ENCODE results near the gene DRG2.

DRG2 gene

DNA sequence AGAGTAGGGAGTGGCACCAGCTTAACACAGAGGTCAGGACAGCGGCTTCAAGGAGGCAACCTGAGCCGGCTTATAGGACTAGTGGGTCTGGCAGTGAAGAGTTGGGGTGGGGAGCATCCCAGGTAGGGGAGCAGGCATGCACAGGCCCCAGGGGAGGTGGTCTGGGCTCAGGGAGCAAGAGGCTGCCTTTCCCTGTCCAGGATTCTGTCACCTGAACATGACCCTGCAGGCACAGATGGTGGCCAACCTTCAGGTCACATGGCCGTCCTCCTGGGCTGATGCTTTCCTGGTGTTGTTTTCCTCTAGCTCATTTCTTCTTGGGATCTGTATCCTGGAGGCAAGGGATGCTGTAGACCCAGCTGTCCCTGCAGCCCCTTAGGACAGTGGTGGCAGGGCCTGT lies 17.3 kb downstream of the DRG2 start:
- in situ Hi-C loops (cut with MboI; ENCODE audit: low pct_unique_long_range_greater_than_20kb, low sequenced_read_pairs, unreplicated experiment) = no loop called here
- no peak for DNase-seq (ENCODE audit: low spot score)
- TF ChIP-seq, protein P1, sequence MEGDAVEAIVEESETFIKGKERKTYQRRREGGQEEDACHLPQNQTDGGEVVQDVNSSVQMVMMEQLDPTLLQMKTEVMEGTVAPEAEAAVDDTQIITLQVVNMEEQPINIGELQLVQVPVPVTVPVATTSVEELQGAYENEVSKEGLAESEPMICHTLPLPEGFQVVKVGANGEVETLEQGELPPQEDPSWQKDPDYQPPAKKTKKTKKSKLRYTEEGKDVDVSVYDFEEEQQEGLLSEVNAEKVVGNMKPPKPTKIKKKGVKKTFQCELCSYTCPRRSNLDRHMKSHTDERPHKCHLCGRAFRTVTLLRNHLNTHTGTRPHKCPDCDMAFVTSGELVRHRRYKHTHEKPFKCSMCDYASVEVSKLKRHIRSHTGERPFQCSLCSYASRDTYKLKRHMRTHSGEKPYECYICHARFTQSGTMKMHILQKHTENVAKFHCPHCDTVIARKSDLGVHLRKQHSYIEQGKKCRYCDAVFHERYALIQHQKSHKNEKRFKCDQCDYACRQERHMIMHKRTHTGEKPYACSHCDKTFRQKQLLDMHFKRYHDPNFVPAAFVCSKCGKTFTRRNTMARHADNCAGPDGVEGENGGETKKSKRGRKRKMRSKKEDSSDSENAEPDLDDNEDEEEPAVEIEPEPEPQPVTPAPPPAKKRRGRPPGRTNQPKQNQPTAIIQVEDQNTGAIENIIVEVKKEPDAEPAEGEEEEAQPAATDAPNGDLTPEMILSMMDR (IDR thresholded peaks at IDR 0.05; ENCODE audit: extremely low read depth, insufficient read depth, missing control alignments) = no peak

DNA sequence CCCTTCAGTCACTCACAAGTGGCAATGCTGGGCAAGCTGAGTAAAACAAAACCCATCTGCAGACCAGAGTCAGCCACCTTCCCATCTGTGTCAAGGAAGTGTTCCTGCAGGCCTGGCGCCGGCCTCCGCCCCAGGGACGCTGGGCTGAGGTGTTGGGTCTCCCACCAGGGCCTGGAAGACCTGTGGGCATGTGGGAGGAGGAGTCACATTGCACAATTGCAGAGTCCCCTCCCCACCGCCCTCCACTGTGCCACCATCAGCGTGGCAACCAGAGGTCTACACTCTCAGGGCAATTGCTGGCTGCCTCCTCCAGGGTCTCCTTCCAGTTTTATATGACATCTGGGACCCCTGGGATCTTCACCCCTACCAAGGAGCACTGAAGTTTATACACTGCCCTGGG lies 17.8 kb downstream of the DRG2 start:
- DNase-seq (ENCODE audit: low spot score) = no peak
- TF ChIP-seq, protein P1 (IDR thresholded peaks at IDR 0.05; ENCODE audit: extremely low read depth, insufficient read depth, missing control alignments) = no peak
- in situ Hi-C loops (cut with MboI; ENCODE audit: low pct_unique_long_range_greater_than_20kb, low sequenced_read_pairs, unreplicated experiment) = no loop called here

DNA sequence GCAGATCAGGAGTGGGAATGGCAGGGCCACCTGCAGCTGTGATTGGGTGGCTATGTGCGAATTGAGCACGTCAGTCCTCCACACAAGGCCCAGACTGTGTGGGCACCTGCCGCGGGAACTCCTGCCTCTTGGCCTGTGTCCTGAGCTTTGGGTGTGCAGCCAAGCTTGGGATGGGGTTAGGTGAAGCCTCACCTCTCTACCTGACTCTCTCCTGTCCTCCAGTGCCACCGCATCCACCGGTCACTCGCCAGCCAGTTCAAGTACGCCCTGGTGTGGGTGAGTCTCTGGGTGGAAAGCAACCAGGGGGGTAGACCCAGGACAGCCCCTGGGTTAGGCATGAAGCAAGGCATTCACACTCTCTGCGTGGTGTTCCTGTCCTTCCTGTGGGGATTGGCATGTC lies 18.5 kb downstream of the DRG2 start:
- DNase-seq (ENCODE audit: low spot score) = no peak
- in situ Hi-C loops (cut with MboI; ENCODE audit: low pct_unique_long_range_greater_than_20kb, low sequenced_read_pairs, unreplicated experiment) = no loop called here
- TF ChIP-seq, protein P1 (IDR thresholded peaks at IDR 0.05; ENCODE audit: extremely low read depth, insufficient read depth, missing control alignments) = no peak

DNA sequence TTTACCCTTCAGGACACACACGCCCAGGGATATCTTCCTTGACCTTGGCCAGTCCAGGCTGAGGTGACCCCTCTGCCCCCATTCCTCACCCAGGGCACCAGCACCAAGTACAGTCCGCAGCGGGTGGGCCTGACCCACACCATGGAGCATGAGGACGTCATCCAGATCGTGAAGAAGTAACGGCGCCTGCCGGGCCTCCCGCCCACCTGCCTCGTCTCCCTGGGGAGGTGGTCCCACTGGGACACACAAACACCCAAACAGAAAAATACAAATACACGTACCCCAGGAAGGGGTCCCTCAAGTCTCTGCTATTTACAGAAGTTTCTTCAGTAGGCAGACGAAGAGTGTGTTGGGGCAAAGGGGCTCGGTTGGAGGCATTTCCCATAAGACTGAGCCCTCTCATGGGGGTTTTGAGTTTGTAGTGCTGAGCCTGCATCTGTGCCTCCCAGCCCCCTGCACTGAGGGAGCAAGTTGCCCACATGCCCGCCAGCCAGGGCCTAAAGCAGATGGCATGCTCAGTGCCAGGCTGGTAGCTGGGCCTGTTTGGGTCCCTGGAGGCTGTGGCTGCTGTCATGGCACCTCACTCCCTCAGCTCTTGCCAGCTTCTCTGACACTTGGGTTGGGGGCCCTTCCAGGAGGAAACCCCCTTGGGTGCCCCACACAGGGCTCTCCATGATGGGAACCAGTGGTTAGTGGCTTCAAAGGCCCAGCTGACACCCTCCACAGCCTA lies 19.5 kb downstream of the DRG2 start:
- no peak for DNase-seq (ENCODE audit: low spot score)
- in situ Hi-C loops (cut with MboI; ENCODE audit: low pct_unique_long_range_greater_than_20kb, low sequenced_read_pairs, unreplicated experiment) = no loop called here

DNA sequence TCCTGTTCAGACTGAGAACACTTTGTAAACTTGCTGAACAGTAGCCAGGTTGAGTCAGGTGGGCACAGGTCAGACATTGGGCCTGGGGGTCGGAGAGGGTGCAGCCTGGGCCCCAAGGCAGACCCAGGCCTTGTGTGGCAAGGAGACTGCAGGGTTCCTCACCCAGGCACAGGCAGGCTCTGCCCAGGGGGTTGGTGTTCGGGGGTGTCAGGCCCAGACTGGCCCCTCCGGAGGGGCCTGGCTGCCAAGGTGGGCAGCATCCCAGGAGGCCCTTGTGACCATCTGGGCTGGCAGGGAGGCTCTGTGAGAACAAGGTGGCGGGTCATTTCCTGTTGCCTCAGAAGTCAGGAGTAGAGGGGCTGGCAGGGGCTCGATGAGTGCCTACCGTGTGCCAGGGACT lies 20.2 kb downstream of the DRG2 start:
- no peak for DNase-seq (ENCODE audit: low spot score)
- in situ Hi-C loops (cut with MboI; ENCODE audit: low pct_unique_long_range_greater_than_20kb, low sequenced_read_pairs, unreplicated experiment) = no loop called here
- TF ChIP-seq, protein P1 (IDR thresholded peaks at IDR 0.05; ENCODE audit: extremely low read depth, insufficient read depth, missing control alignments) = no peak

More for the DNA sequence above, 19.5 kb downstream of the DRG2 start:
- TF ChIP-seq, protein P1 (IDR thresholded peaks at IDR 0.05; ENCODE audit: extremely low read depth, insufficient read depth, missing control alignments) = no peak

DNA sequence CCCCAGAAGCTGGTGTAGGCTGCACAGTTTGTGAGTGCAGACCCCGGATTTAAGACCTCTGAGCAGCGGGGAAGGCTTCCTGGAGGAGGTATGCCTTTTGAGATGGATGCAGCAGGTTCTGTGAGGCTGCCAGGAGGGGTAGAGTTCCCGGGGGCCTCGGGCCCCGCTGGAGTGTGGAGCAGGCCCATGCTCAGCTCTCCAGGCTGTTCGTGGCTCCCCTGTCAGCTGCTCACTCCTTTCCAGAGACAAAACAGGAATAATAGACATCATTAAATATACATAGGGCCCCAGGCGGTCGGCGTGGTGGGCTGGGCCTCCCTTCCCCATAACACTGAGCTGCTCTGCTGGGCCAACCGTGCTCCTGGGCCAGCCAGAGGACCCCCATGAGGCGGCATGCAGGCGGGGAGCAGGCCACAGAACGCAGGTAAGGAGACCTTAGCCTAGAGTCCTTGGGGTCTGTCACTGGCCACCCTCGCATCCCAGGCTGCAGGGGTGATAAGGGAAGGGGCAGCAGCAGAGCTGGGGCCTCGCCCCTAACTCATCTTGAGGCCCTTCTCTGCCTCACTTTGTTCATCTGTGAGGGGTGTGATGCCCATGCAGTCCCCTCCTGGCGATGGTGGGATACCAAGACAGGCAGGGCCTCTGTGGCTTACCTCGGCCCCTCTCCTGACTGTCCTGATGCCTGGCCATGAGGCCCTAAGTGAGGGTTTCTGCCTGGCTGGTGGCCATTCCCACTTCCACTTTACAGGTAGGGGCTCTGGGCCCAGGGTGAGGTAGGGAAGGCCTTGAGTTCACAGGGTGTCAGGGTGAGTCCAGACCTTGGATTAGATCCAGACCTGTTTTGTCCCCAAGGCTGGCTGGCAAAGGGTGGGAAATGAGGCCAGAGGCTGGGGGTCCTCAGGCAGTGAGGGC lies 20.9 kb downstream of the DRG2 start, which contains the start of gene MYO15A:
TSS of gene MYO15A (plus strand) at position 356 of the 912 bp plus-strand sequence. CDS start 10,045 bp downstream, outside the sequence.
- TF ChIP-seq, protein P1 (IDR thresholded peaks at IDR 0.05; ENCODE audit: extremely low read depth, insufficient read depth, missing control alignments) = no peak
- DNase-seq (ENCODE audit: low spot score) = no peak
- in situ Hi-C loops (cut with MboI; ENCODE audit: low pct_unique_long_range_greater_than_20kb, low sequenced_read_pairs, unreplicated experiment) = no loop called here

Data from GM13977 (cell line).